ENCODE measurements around the gene VOPP1.

Gene VOPP1

GRCh38 chr7:55570218-55570873 is 2.0 kb downstream of the VOPP1 start:
- no peak for DNase-seq (ENCODE audit: low read depth)
- H3K4me3 ChIP-seq (ENCODE audit: low read depth, low read length) = no peak overlapping the region
- TF ChIP-seq CTCF (IDR thresholded peaks at IDR 0.05; ENCODE audit: control insufficient read depth, extremely low read depth, insufficient read depth) = no peak

GRCh38 chr7:55569797-55570196 is 2.5 kb downstream of the VOPP1 start:
- no peak overlapping the region for H3K4me3 ChIP-seq (ENCODE audit: low read depth, low read length)
- no peak for TF ChIP-seq CTCF (IDR thresholded peaks at IDR 0.05; ENCODE audit: control insufficient read depth, extremely low read depth, insufficient read depth)

GRCh38 chr7:55569269-55569663 is 3.0 kb downstream of the VOPP1 start:
- DNase-seq (ENCODE audit: low read depth) = no peak
- H3K4me3 ChIP-seq (ENCODE audit: low read depth, low read length) = no peak overlapping the region
- no peak for TF ChIP-seq CTCF (IDR thresholded peaks at IDR 0.05; ENCODE audit: control insufficient read depth, extremely low read depth, insufficient read depth)

More at GRCh38 chr7:55569797-55570196, 2.5 kb downstream of the VOPP1 start:
- no peak for DNase-seq (ENCODE audit: low read depth)

- DNase-seq (ENCODE audit: low read depth) = no peak
- no peak for TF ChIP-seq CTCF (IDR thresholded peaks at IDR 0.05; ENCODE audit: control insufficient read depth, extremely low read depth, insufficient read depth)
- no peak overlapping the region for H3K4me3 ChIP-seq (ENCODE audit: low read depth, low read length)
Measured at GRCh38 chr7:55568613-55569268, 3.6 kb downstream of the VOPP1 start.

- TF ChIP-seq CTCF (IDR thresholded peaks at IDR 0.05; ENCODE audit: control insufficient read depth, extremely low read depth, insufficient read depth) = no peak
- H3K4me3 ChIP-seq (ENCODE audit: low read depth, low read length) = no peak overlapping the region
- DNase-seq (ENCODE audit: low read depth) = no peak
Measured at GRCh38 chr7:55567571-55567970, 4.7 kb downstream of the VOPP1 start.

- no peak for DNase-seq (ENCODE audit: low read depth)
- TF ChIP-seq CTCF (IDR thresholded peaks at IDR 0.05; ENCODE audit: control insufficient read depth, extremely low read depth, insufficient read depth) = no peak
- no peak overlapping the region for H3K4me3 ChIP-seq (ENCODE audit: low read depth, low read length)
Measured at GRCh38 chr7:55565681-55566080, 6.6 kb downstream of the VOPP1 start.
